ENCODE data around the gene DHRS7B.

DNA sequence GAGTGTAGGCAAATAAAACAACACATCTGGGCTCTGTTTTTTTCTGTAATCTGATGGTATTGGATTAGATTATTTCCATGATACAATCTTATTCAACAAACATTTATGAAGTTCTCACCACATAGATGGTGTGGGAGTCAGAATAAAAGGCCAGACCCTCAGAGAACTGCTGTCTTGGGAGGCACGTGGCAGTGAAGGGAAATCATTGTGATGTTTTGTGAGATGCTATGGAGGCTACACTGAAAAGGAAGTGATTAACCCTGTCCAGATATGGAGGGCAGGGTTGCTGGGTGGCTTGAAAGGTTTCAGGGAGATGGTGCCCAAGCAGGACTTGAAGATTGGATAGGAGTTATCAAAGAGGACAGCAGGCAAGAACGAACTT, 35.6 kb downstream of the DHRS7B start:
- no peak for TF ChIP-seq EZH2 (IDR thresholded peaks at IDR 0.05; ENCODE audit: low read length)
- TF ChIP-seq, protein P1, sequence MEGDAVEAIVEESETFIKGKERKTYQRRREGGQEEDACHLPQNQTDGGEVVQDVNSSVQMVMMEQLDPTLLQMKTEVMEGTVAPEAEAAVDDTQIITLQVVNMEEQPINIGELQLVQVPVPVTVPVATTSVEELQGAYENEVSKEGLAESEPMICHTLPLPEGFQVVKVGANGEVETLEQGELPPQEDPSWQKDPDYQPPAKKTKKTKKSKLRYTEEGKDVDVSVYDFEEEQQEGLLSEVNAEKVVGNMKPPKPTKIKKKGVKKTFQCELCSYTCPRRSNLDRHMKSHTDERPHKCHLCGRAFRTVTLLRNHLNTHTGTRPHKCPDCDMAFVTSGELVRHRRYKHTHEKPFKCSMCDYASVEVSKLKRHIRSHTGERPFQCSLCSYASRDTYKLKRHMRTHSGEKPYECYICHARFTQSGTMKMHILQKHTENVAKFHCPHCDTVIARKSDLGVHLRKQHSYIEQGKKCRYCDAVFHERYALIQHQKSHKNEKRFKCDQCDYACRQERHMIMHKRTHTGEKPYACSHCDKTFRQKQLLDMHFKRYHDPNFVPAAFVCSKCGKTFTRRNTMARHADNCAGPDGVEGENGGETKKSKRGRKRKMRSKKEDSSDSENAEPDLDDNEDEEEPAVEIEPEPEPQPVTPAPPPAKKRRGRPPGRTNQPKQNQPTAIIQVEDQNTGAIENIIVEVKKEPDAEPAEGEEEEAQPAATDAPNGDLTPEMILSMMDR (optimal IDR thresholded peaks at IDR 0.05 in 1 of 3, IDR thresholded peaks at IDR 0.05 in 1 of 3, conservative IDR thresholded peaks at IDR 0.05 in 1 of 3; ENCODE audit: extremely low read depth in 1 of 3, insufficient read depth in 2 of 3, low read length in 3 of 3): no peak
